ENCODE data around the gene RPS6KA2. TPM values are rescaled to one million over a fixed set of nuclear protein-coding genes. Genes with fewer than 3 reads are reported as not detected.
"Not testable (repeated sequence)": the region's sequence is repeated elsewhere in the genome, so short reads cannot be mapped to it uniquely, and the experiment has no call there.

Gene RPS6KA2
- total RNA-seq, 2 experiments from 2014 or later, result 18.9 to 19.1 TPM

GRCh38 chr6:166365806-166366205, 261.2 kb downstream of the RPS6KA2 start:
- intact Hi-C loops (cut with micrococcal nuclease), result no loop called here
- H3K27ac Mint-ChIP-seq, result no peak overlapping the region
- CTCF ChIA-PET, result interaction anchor here (1.0 kb wide), 1 partner anchor 55 kb away, joined by 3 read pairs; no protein-coding TSS in a partner anchor
- H3K4me3 Mint-ChIP-seq, result no peak overlapping the region
- no peaks in the 10 kb centered on the region for H3K9me3 Mint-ChIP-seq
- H3K36me3 Mint-ChIP-seq (ENCODE audit: low read depth), result peaks cover 18% of the 10 kb centered on the region
- H3K4me1 Mint-ChIP-seq (ENCODE audit: low read depth), result no peaks in the 10 kb centered on the region
- DNase-seq, result no peak
- no peaks in the 10 kb centered on the region for H3K27me3 Mint-ChIP-seq (ENCODE audit: low read depth)

DNA sequence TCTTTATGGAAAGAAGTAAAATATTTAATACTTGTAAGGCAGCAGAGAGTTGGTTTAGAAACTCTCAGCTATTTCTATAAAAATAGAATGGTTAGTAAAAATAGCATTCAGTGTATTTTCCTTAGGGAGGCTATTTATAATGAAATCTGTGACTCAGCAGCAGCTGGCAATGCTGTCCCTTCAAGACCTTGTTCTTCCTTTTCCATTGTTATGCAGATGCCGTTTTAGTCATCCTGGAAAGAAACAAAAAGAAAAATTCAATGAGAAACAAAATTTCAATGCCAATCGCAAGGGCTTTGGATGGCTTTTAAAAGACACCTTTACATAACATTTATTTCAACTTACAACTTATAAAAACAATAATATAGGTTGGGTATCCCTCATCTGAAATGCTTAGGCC, 261.8 kb downstream of the RPS6KA2 start:
- H3K36me3 Mint-ChIP-seq (ENCODE audit: low read depth), result peaks cover 18% of the 10 kb centered on the region
- intact Hi-C loops (cut with micrococcal nuclease), result no loop called here
- CTCF ChIA-PET, result no interaction called here
- no peak overlapping the region for H3K27ac Mint-ChIP-seq
- no peaks in the 10 kb centered on the region for H3K4me1 Mint-ChIP-seq (ENCODE audit: low read depth)
- DNase-seq, result no peak
- H3K9me3 Mint-ChIP-seq, result no peaks in the 10 kb centered on the region
- no peaks in the 10 kb centered on the region for H3K27me3 Mint-ChIP-seq (ENCODE audit: low read depth)
- H3K4me3 Mint-ChIP-seq, result no peak overlapping the region

- Mint-ChIP-seq H3K4me1 (ENCODE audit: low read depth) (no peaks in the 10 kb centered on the region), H3K4me3 (no peak overlapping the region), H3K27me3 (ENCODE audit: low read depth) (no peaks in the 10 kb centered on the region), H3K27ac (no peak overlapping the region), H3K36me3 (ENCODE audit: low read depth) (peaks cover 18% of the 10 kb centered on the region), H3K9me3 (no peaks in the 10 kb centered on the region)
- DNase-seq, result no peak
- intact Hi-C loops (cut with micrococcal nuclease), result no loop called here
- CTCF ChIA-PET, result no interaction called here
Observed at GRCh38 chr6:166364456-166364855, 262.6 kb downstream of the RPS6KA2 start.

DNA sequence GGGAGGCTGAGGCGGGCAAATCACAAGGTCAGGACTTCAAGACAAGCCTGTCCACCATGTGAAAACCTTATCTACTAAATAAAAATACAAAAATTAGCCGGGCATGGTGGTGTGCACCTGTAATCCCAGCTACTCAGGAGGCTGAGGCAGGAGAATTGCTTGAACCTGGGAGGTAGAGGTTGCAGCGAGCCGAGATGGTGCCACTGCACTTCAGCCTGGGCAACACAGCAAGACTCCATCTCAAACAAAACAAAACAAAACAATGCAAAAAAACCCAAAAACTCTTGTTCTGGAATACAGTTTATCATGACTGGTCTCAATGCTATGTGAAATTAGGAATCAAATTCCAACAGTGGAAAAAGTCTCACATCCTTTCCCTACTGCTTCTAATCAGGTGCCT, 264.6 kb downstream of the RPS6KA2 start:
- CTCF ChIA-PET; intact Hi-C loops (cut with micrococcal nuclease); H3K4me3 Mint-ChIP-seq; H3K27ac Mint-ChIP-seq; H3K4me1 Mint-ChIP-seq (ENCODE audit: low read depth); H3K9me3 Mint-ChIP-seq; H3K27me3 Mint-ChIP-seq (ENCODE audit: low read depth); DNase-seq: not testable (repeated sequence)
- H3K36me3 Mint-ChIP-seq (ENCODE audit: low read depth), result peaks cover 17% of the 10 kb centered on the region

GRCh38 chr6:166361077-166361429, 266.0 kb downstream of the RPS6KA2 start:
- peaks cover 7% of the 10 kb centered on the region for H3K27me3 Mint-ChIP-seq (ENCODE audit: low read depth)
- peaks cover 3% of the 10 kb centered on the region for H3K9me3 Mint-ChIP-seq
- no peaks in the 10 kb centered on the region for H3K4me1 Mint-ChIP-seq (ENCODE audit: low read depth)
- intact Hi-C loops (cut with micrococcal nuclease), result no loop called here
- no peak overlapping the region for H3K4me3 Mint-ChIP-seq
- CTCF ChIA-PET, result no interaction called here
- no peak overlapping the region for H3K27ac Mint-ChIP-seq
- no peak for DNase-seq
- H3K36me3 Mint-ChIP-seq (ENCODE audit: low read depth), result peaks cover 17% of the 10 kb centered on the region

GRCh38 chr6:166360243-166361076, 266.6 kb downstream of the RPS6KA2 start:
- Mint-ChIP-seq H3K36me3 (ENCODE audit: low read depth) (peaks cover 14% of the 10 kb centered on the region), H3K27me3 (ENCODE audit: low read depth) (peaks cover 12% of the 10 kb centered on the region), H3K9me3 (peaks cover 3% of the 10 kb centered on the region), H3K27ac (no peak overlapping the region), H3K4me3 (no peak overlapping the region), H3K4me1 (ENCODE audit: low read depth) (no peaks in the 10 kb centered on the region)
- intact Hi-C loops (cut with micrococcal nuclease), result no loop called here
- DNase-seq, result no peak
- CTCF ChIA-PET, result interaction anchor here (0.6 kb wide), 1 partner anchor 20 kb away, joined by 4 read pairs; no protein-coding TSS in a partner anchor

Small RNA genes within 50 kb of the gene (microRNA-seq; reads per million reads assigned to microRNA genes)
- gene MIR1913 (ENCODE audit: borderline microRNAs expressed, borderline replicate concordance), result not detected

Other genes with a start within 250 kb of the RPS6KA2 start
- 10 to 100 TPM; 16.6 to 18.7 TPM for gene MPC1, start 244.3 kb downstream of the RPS6KA2 start, total RNA-seq
- under 1 TPM; 0.52 to 0.89 TPM for gene RAMACL, start 40.6 kb downstream of the RPS6KA2 start, total RNA-seq

Measured in activated naive CD4-positive, alpha-beta T cell treated with anti-CD3 and anti-CD28 coated beads for 36 hours (primary cell).